GM12801 (cell line): ENCODE data around the gene CACNA1D.

Source experiments
- TF ChIP-seq, protein P1 (sequence below): IDR thresholded peaks from one replicate; pipeline ENCODE4 v1.5.1; 2011; ENCODE audit warnings: control low read depth; ENCODE audit not compliant: insufficient read length; ENCODE audit errors: extremely low read depth

Gene CACNA1D

DNA sequence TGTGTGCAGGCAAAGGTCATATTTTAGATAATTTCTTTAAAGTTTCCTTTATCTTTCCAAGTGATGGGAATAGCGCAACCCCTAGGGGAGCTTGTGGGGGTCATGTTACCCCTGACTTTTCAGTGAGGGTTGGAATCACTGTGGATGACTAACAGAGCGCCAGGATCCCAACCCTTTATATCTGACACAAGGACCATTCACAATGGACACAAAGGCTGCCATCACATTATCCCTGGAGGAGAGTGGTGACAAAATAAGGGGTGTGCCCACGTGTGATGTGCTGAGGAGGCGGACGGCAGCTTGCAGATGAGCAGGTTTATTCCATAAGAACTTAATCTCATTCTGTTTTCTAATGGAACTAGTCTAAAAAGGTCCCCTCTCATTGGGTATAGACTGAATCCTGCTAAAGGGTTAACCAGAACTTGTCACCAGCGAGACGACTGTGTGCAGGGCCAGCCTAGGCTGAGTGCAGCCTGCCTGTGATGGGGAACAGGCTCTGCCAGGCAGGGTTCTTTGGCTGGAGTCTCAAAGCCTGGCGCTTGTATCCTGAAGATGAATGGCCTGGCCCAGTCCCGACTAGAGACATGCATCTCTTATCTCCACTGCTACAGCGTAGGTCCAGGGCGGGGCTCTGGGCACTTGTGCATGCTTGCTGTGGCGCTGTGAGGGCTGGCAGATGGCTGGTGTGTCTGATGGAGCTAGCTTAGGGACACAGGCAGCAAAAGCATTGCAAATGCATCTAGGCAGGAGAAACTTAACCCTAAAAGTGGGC is 301.6 kb downstream of the CACNA1D start:
- TF ChIP-seq, protein P1, sequence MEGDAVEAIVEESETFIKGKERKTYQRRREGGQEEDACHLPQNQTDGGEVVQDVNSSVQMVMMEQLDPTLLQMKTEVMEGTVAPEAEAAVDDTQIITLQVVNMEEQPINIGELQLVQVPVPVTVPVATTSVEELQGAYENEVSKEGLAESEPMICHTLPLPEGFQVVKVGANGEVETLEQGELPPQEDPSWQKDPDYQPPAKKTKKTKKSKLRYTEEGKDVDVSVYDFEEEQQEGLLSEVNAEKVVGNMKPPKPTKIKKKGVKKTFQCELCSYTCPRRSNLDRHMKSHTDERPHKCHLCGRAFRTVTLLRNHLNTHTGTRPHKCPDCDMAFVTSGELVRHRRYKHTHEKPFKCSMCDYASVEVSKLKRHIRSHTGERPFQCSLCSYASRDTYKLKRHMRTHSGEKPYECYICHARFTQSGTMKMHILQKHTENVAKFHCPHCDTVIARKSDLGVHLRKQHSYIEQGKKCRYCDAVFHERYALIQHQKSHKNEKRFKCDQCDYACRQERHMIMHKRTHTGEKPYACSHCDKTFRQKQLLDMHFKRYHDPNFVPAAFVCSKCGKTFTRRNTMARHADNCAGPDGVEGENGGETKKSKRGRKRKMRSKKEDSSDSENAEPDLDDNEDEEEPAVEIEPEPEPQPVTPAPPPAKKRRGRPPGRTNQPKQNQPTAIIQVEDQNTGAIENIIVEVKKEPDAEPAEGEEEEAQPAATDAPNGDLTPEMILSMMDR: no peak

DNA sequence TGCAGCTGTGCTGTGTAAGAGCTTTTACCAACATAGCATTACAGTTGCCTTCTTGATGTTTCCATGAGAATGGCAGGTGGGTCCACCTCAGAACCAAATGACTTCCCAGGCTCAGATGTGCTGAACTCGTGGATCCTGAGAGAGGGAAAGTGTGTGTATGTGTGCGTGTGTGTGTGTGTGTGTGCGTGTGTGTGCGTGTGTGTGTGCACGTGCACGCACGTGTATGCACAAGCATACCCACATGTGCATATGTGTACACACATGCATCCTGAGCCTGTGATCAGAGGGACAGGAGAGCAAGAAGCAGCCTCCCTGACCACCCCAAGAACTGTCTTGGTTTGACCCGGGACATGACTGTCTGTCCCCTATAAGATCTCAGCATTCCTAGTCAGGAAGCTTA is 303.7 kb downstream of the CACNA1D start:
- TF ChIP-seq, protein P1: no peak

DNA sequence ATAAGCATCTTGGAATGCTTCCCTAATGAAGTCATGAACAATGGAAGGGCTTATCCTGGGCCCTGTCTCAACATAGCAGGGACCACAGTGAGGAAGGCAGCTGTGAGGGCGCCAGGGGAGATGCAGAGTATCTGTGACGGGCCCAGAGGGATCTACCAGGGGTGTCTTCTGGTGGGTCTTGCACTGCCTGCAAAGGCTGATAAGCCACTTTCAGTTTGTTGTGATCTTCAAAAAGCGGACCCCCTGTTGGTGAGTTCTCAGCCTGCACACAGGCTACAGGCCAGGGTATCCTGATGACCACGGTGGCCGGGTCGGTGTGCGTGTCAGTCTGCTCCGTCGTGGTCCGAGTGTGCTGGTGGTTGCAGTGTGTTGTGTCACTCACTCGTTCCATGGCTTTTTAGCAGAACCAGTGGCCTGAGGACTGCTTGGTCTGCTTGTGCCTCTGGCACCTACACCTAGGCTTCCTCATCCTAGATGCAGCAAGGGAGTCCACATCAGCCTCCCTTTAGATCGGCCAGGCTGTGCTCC is 305.0 kb downstream of the CACNA1D start:
- TF ChIP-seq, protein P1: no peak

DNA sequence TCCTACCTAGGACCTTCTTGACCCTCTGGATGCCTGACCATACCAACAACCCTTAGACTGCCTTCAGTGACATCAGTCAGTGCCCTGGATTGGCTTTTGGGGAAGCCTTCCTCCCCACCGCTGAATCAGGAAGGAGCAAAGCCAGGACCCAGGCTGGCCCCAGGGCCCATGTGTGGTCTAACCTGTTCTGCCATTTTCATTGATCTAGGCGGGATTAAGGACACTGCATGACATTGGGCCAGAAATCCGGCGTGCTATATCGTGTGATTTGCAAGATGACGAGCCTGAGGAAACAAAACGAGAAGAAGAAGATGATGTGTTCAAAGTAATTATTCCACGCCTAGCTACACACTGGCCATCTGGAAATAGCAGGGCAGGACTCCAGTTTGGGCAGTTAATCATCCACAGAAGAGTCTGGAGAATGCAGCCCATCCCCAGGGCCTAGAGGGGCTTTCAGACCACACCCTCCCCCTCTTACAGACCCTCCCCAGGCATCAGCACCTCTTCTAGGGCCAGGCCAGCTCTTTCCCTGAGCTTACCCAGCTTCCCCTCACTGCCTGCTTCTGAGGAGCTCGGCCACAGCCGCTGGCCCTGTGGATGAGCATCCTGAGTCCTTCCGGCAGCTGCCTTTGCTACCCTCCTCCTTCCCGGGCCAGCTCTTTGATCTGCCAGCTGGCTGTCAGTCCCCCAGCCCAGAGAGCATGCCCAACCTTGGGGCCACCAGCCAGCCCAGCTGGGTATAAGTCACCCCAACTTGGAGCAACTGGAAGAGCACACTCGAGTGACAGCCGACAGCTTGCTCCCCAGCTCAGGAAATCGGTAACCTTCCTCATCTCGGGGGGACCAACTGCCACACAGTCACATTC is 305.9 kb downstream of the CACNA1D start:
- TF ChIP-seq, protein P1: no peak

DNA sequence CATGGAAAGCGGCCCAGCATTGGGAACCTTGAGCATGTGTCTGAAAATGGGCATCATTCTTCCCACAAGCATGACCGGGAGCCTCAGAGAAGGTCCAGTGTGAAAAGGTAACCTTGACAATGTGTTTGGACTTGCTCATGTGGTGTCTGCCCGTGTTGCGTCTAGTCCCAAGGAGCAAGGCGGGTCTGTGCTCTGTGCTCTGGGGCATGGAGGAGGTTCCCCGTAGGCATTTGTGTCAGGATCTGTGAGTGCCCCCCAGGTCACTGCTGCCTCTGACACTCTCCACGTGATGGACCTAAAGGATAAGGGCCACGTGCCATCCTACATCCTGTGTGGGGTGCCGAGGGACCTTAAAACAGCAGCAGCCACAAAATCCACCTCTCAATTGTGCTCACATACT is 306.9 kb downstream of the CACNA1D start:
- TF ChIP-seq, protein P1: no peak

DNA sequence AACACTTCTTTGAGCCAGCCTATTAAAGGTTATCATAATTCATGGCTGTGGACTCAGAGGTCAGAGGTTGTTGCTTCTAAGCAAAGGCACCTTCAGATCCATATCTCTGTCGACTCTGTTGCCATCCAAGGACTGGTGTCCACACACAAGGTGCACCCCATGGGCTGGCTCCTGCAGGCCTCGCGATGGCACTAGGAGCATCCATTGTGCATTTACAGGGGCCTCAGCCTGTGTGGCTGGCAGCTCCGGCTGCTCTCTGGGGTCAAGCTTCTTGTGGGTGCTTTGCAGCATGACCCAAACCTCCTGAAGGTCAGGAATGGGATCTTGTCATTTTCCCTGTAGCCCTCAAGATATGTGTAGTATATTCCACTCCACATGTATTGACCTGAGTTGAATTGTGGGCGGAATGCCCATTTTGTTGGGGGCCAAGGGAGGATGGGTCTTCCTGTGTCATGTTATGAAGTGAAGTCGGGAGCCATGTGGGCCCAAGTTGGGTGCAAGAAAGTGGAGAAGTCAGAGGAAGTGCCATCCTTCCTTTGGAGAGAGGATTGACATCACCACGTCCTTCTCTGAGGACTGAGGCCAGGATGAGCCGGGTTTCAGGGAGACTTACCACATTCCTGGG is 308.0 kb downstream of the CACNA1D start:
- TF ChIP-seq, protein P1: no peak
